Stimulated activated CD8-positive, alpha-beta memory T cell treated with anti-CD3 and anti-CD28 coated beads, Interleukin-4, amount 100 ng/mL, for 48 hours (primary cell): ENCODE data around the gene ZP1.

Source experiments
- DNase-seq: peaks from one replicate; pipeline ENCODE4 v3.0.0-alpha.2; 2020

Gene ZP1

DNA sequence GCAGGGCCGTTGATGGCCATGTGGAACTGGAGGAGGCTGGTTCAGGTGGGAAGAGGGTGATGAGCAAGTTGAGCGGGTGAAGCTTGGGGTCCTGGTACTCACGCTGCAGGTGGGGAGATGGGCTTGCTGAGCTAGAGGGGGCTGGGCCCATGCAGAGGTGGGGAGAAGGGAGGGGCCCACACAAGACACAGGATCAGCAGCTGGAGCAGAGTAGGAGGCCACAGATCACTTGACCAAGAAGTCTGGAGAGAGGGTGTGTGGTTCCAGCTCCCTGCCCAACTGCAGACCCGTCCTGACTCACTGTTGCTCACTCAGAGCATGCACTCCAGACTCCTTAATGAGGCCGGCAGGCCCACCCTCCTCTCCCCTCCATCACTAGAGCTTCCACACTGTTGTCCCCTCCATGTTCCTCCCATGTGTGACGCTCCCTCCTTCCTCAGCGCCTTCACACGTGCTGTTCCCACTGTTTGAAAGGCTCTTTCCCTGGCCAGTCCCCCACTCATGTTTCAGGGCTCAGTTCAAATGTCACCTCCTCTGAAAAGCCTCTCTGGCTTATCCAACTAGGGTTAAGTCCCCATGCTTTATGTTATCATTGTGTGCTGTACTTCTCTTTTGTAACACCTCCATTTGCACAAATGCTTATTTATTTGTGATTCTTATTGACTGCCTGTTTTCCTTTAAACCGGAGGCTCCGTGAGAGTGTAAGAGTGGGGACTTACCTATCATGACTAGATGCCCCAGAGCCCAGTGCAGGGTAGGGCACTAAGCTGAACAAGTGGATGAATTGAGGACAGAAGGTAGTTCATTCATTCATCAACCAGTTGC, 23.1 kb upstream of the ZP1 start:
- no peak for DNase-seq

DNA sequence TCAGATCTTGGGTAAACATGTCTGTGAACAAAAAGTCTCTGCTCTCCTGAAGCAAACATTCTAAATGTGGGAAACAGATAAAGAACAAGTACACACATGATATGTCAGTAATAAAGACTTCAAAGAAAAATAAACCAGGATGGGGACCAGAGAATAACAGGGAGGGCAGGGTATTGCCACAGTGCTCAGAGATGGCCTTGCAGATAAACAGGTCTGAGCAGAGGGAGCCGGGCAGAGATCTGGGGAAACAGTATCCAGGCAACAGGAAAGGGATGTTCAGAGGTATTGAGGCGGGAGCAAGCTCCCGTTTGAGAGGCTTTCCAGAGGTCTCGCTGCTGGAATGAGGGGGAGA, 22.5 kb upstream of the ZP1 start:
- no peak for DNase-seq

DNA sequence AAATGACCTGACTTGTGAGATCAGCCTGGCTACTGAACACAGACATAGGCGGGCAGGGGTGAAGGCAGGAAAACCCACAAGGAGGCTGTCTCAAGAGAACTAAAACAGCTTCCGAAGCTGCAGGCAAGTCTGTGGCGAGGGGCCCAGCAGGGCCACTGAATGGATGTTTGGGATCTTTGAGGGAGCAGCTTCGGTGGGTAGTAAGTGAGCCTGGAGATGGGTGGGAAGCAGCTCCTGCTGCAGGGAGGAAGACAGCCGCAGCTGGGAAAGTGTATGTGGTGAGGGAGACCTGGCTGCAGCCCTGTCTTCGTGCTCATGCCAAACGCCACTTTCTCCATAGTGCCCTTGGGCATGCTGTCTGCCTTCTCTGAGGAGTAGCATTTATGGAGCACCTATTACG, 22.0 kb upstream of the ZP1 start:
- DNase-seq = no peak

DNA sequence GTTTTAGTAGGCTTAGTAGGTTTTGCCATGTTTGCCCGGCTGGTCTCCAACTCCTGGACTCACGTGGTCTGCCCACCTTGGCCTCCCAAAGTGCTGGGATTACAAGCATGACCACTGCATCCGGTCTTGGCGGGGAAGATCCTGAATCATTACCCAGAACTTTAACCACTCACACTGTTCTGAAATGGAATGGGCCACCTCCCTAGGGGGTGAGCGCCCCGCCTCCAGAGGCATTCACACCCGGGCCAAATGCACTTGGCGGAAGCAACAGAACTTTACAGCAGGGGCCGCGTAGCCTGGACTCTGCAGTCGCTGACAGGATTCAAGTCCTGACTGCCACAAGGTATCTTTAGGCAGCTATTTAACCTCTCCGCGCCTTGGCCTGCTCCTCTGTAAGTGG, 20.1 kb upstream of the ZP1 start:
- DNase-seq = no peak

DNA sequence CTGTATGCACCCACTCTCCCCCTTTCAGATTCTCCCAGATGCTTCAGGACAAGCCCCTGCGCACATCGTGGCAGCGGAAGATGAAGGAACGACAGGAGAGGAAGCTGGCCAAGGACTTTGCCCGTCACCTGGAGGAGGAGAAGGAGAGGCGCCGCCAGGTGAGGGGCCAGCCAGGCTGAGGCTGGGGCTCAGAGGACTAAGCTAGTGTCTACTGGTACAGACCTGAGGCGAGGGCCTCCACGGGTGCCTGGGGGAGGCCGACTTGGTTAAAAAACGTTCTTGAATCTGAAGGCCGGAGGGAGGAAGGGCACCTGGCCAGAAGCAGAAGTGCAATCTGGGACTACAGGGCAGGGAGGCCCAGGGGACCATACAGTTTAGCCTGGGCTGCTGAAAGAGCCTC, 19.4 kb upstream of the ZP1 start:
- no peak for DNase-seq

DNA sequence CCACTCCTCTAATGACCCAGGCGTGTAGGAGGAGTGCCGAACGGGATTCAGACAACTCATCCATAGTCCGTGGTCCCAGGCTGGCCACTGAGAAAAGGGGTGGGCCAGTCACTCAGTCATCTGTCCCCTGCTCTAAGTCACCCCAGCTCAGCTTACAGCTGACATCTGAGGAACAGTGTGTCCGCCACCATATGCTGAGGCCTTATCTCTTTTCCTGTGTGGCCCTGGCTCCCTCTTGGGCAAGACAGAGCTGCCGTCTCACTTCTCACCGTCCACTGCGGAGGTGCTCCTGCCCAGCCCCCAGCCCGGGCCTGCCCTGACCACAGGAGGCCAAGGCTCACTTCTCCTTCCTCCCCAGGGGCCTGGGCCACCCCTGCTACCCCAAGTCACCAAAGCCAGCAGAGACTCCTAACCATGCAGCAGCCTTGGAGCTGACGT, 18.6 kb upstream of the ZP1 start:
- DNase-seq = no peak

DNA sequence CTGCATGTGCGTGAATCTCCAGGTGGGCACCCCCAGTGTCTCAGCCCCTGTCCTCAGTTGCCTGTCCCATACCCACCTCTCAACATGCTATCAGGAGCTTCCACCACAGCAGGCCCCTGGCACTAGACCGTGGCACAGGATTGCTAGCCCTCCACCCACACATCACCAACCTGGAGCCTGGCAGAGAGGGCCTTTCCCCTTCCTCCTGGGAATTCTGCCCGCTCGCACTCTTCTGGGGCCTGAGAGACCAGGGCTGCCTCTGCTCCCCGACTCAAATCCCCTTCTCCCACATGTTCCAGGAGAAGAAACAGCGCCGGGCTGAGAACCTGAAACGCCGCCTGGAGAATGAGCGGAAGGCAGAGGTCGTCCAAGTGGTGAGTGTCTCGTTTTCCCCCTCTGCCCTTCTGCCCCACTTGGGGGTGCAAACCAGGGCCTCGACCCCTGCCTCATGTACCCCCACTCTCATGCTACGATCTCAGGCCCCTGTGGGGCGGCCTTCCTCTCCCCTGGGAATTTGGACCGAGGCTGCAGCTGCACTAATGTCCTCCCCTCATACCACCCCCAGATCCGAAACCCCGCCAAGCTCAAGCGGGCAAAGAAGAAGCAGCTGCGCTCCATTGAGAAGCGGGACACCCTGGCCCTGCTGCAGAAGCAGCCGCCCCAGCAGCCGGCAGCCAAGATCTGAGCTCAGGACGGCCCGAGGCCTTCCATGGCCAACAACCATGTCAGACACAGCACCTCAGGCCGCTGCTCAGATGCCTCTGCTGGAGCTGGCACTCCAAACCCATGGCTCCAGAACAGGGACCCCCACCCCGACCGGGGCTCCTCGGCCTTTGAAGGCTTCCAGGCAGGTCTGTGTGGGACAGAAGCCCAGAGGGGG, 17.5 kb upstream of the ZP1 start:
- no peak for DNase-seq

DNA sequence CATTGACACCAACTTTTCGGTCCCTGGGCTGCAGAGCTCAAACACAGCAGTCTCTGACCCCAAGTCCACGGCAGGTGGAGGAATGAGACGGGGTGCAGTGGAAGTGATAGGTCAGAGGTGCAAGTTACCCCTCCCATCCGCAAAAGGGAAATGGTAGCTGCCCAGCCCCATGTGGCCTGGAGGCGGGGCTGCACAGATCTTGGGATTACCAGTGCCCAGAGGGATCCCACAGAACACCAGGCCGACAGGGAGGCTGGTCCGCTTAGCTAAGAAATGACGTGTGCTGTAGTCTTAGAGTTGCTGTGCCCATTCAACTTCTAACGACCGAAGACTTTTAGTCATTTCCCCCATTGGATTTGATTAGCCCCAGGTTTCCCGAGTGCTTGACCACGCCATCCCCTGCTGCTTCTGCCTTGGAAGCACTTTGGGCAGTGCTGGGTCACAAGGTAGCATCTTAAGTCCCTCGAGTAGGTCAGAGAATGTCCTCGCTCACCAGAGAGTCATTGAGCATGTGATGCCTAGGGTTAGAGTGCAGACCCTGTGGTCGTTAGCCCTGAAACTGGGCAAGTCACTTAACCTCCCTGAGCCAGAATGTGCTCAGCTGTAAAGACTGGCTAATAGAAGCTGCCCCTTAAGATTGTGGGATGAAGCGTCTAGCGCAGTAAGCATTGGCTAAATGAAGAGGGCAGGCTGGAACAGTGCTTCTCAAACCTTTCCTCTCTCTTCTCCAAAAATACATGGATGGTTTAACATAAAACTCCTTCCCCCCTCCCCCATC, 15.8 kb upstream of the ZP1 start:
- no peak for DNase-seq

DNA sequence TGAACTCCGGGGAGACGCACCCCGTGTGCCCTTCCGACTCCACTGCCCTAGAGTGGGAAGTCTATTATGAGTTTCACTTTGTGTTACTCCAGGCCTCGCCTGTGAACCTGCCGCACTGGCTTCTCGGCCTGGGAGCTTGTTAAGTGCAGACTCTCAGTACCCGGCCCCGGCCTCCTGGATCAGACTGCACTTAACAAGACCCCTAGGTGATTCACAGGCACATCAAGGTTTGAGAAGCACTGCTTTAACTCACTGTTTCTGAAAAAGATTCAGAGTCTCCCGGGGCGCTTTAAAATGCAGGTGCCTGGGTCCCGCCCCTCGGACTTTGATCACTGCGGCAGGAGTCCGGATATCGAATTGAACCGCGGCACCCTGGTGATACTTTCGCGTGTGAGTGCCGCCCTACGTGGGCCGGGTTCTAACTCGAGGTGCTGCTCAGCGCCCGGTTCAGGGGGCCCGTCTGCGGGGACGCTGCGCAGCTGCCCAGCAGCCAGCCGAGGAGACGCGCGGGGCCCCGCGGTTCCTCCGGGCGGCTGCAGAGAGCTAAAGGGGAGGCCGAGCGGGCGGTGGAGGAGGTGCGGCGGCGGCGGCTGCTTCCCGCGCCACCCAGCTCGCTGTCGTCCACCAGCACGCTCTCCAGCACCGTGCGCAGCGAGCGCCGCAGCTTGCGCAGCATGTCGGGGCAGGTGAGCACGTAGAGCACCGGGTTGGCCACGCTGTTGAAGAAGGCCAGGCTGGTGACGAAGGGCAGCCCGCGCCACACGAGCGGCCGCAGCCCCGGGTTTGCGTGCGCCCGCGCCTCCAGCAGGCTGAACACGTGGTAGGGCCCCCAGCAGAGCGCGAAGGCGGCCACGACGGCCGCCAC, 15.0 kb upstream of the ZP1 start:
- DNase-seq = no peak

DNA sequence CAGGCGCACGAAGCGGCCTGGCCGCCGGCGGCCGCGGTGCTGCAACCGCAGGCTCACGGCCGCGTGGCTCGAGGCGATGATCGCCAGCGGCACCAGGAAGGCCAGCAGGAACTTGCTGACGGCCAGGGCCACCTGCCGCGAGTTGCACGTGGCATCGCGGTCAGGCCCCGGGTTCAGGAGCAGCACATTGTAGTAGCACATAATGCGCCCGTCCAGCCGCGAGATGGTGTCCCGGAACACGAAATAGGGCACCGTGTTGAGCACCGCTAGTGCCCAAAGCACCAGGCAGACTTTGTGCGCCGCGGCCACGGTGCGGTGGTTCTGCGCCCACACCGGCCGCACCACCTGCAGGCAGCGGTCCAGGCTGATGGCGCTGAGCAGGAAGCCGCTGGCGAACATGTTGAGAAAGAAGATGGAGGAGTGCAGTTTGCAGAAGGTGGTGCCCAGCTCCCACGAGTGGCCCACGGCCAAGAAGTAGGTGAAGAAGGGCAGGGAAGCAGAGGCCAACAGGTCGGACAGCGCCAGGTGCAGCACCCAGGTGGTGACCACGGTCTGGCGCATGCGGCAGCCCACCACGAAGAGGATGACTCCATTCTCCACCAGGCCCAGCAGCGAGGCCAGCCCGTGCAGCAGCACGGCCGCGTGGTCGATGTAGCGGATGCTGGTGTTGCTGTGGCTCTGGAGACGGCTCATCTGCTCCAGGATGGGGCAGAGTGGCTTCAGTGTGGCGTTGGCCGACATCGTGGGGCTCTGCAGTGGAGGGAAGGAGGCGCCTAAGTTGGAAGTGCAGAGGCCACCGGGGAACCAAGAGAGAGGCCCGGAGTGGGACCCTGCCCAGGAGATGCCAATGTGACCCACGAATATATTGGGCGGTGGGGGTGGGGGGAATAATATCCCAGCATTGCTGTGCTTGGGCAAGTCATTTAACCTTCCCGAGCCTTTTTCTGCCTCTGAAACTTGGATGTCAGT, 14.1 kb upstream of the ZP1 start:
- DNase-seq = no peak

DNA sequence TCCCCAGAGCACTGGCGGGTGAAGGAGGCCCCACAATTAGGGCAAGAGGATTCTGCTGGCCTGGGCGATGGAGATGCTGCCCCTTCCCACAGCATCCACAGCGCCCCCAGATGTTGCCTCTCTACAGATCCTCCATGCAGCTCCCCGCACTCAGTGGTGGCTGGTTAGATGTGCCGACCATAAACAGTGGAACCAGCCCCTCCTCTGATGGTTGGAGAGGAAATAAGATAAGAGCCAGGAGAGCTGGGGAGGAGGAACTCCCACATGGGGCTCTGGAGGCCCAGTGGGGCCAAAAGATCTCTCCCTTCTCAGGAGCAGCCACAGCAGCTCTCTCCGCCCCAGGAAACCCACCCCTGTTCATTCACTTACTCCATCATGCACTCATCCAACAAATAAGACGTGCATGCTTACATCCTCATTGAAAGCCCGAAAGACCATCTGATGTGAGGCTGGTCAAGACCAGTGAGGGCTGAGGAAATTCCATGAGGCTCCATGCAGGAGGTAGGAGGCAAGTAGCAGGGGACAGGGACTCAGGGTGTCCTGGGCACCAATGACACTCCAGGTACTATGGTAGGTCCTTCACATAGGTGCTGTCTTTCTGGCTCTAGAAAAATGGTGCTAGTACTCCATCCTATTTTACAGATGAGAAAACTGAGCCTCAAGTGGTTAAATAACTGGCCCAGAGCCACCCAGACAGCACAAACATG, 13.0 kb upstream of the ZP1 start:
- DNase-seq = no peak

DNA sequence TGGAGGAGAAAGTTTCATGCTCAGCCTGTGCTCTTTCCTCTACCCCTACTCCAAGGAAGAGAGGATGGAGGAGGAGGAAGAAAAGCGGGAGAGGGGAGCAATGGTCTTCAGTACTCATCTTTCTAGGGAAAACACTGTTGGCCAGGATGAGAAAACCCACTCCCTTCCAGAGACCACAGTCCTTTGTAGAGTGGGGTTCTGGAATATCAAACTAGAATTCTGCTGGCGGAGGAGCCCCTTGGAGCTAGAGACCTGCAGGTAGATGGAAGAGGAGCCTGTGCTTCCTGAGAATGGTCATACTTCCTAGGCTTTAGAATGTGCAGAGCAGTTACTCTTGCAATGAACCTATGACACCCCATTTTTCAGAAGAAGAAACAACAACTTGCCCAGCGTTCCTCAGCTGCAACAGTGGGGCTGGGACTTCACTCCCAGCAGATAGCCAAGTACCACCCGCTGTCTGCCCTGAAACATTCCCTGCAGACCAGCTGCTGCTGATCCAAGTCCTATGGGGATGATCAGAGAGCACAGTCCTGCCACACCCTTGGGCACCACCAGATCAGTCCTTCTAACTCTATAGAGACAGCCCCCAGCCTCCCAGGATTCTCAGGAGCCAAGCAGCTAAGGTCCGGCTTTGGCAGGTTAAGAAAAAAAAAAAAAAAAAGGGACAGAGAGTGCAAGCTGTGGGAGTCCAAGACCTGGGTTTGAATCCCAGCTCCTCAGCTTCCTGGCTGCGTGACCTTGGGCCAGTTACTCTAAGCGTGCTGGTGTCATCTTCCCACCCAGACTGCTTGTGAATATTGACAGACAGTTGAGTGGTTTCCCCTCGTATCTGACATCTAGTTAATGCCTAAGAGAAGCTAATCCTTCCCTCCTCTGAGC, 12.3 kb upstream of the ZP1 start:
- no peak for DNase-seq

DNA sequence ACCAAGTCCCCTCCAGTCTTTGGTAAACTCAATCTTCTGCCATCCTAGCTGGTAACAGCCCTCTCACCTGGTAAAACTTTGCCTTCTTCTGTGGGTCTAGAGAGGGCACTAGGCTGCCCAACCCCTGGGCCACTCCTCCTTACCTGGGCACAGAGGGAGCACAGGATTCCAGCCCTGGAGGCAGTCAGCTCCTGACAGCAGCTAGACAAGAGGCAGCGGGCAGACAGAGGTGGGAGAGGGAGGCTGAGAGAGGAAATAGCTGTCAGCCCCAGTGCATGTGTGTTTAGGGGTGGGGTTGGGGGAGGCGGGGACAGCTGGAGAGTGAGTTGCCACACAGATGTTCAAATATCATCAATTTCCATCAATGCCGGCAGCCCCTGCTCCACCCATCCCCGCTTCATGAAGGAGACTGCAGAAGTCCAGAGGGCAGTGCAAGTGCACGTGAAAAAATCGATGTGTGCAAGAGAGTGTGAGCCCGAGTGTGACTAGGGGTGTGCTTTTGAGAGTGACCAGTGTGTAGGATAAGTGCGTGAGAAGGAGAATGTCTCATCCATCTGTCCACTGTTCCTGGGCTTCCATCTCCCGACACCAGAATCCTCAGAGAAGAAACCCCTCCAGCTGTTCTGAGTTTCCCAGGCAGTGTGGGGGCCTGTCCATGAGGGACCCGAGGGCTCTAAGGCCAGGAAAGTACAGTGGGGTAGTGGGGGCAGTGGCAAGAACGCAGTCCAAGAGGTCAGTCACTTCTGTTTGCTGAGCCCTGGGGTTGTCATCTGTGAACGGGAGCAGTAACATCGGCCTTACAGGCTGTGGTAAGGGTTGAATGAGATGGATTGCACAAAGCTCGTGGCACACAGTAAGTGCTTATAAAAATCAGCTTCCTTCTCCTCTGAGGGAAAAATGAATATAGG, 11.4 kb upstream of the ZP1 start, which contains the start of gene PTGDR2:
PTGDR2 (minus strand) TSS at position 225 of the 908 bp plus-strand sequence. CDS start 2,228 bp downstream, outside the sequence.
- no peak for DNase-seq

DNA sequence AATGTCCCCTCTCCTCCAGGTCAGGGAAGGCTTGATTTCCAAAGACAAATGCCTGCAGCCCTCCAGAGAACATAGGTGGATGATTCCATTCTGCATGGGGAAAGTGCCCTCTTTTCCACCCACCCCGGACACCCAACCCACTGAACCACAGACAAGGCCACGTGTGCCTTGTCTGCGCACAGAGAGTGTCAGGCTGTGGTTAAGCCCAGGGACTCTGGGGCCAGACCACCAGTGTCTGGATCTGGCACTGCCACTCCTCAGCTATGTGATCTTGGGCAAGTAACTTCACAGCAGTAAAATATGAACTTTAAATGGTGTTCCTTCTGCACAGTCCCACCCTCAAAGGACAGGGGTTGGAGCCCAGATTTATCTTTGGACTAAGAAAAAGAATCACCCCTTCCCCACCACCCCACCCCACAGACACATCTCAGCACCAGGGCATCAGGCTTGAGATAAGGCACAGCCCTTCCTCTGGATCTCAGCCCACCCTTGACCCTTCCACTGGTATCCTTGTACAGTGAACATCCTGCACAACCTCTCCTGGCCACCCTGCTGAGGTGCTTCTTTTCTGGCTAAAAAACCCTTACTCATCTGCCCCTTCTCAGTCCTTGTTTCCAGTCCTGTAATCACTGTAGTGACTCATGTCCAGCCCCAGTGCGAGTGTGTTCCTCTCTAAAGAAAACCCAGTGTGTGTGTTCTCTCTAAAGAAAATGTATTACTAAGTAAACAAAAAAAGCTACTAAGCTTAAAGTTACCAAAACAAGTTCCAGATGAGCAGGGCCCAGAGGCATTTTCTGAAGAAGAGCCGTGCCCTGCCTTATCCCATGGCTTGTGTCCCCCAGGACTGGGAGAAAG, 9.7 kb upstream of the ZP1 start:
- no peak for DNase-seq

DNA sequence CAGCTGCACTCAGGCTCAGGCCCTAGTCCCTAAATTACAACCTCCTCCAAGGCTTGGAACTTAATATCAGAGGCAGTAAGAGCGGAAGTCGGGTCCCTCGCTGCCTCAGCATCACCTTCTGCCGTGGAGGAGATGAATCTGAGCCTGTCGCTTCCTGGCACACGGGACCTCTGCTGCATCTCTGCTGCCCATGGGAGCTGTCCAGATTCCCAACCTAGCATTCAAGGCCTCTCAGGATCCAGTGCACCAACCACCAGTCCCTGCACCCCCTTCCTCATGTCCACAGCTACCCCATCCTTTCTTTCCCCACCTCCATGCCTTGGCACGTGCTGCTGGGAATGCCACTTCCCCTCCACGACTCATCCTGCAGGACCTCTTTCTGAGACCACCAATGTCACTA, 9.1 kb upstream of the ZP1 start:
- no peak for DNase-seq

DNA sequence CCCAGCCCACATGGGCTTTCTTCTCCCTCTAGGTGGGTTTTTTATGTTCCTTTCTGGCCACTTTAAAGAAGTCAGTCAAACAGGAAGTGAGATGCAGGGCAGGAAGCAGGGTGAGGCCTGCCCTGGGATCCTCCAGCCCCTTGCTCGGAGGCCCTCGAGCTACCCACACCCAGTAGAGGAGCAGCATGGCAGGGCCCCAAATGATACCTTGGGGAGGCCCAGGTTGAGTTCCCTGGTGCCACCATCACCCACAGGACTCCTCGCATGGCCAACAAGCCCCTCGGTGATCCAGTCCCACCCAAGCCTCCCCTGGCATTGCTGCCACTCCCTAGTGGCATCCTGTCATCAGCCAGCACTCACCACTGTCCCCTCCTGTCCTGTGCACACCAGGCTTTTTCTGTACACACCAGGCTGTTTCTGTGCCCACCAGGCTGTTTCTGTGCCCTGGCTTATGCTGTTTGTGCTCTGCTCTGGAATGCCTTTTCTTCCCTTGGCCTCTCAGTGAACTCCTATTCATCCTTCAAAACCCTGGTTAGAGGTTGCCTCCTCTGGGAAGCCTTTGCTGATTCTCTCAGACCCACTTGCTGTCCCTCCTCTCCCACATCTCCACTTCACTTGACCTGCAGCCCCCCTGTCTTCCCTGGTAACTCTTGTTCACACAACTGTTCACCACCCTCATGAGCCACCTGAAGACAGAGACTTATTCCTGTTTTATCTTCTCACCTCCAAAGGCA, 8.4 kb upstream of the ZP1 start:
- no peak for DNase-seq
